GM21717 (cell line): ENCODE data around the gene KPTN.

Source experiments
- ATAC-seq: cut with Tn5 transposase; IDR thresholded peaks from one replicate; pipeline ENCODE4 v1.9.1; 2021; ENCODE audit warnings: mild to moderate bottlenecking, moderate library complexity; ENCODE audit not compliant: unreplicated experiment

KPTN gene

GRCh38 chr19:47437500-47437899 is 46.5 kb downstream of the KPTN start:
- no peak for ATAC-seq

- no peak for ATAC-seq
Observed at GRCh38 chr19:47436712-47437401, 47.2 kb downstream of the KPTN start.

GRCh38 chr19:47435883-47436417 is 48.1 kb downstream of the KPTN start:
- ATAC-seq: no peak

- no peak for ATAC-seq
Observed at GRCh38 chr19:47435196-47435595, 48.8 kb downstream of the KPTN start.

- ATAC-seq: no peak
Observed at GRCh38 chr19:47434088-47434487, 49.9 kb downstream of the KPTN start.

- ATAC-seq: no peak
Observed at GRCh38 chr19:47433121-47433520, 50.9 kb downstream of the KPTN start.

GRCh38 chr19:47432499-47432898 is 51.5 kb downstream of the KPTN start:
- no peak for ATAC-seq

GRCh38 chr19:47432091-47432490 is 51.9 kb downstream of the KPTN start:
- ATAC-seq: no peak

- no peak for ATAC-seq
Observed at GRCh38 chr19:47430041-47430802, 53.8 kb downstream of the KPTN start.

- no peak for ATAC-seq
Observed at GRCh38 chr19:47429140-47429793, 54.8 kb downstream of the KPTN start.

GRCh38 chr19:47428177-47428894 is 55.7 kb downstream of the KPTN start:
- peak; percentile 56 for ATAC-seq

GRCh38 chr19:47427241-47428176 is 56.5 kb downstream of the KPTN start:
- no peak for ATAC-seq
